KMS-11 (cell line): ENCODE measurements around the gene GPX7.

Source experiments
- H2AFZ ChIP-seq: fragments of 200-600 bp; sonication (generic); 2 replicates; pipeline ENCODE4 v1.6.1; 2016; ENCODE audit warnings: antibody characterized with exemption, mixed run types, low read depth
- H3K27ac ChIP-seq: fragments of 200-600 bp; sonication (generic); 2 replicates; pipeline ENCODE4 v1.6.1; 2016; ENCODE audit warnings: mild to moderate bottlenecking, mixed run types
- H3K27me3 ChIP-seq: fragments of 200-600 bp; sonication (generic); 2 replicates; pipeline ENCODE4 v1.6.1; 2017; ENCODE audit warnings: mild to moderate bottlenecking, low read depth, mixed run types, moderate library complexity; ENCODE audit not compliant: insufficient read depth
- H3K36me3 ChIP-seq: fragments of 200-600 bp; sonication (generic); 2 replicates; pipeline ENCODE4 v1.6.1; 2017; ENCODE audit warnings: mild to moderate bottlenecking, mixed run types; ENCODE audit not compliant: insufficient read depth
- H3K4me1 ChIP-seq: fragments of 200-600 bp; sonication (generic); 2 replicates; pipeline ENCODE4 v1.6.1; 2016; ENCODE audit warnings: mild to moderate bottlenecking, low read depth, mixed run types; ENCODE audit not compliant: poor library complexity, severe bottlenecking
- H3K4me2 ChIP-seq: fragments of 200-600 bp; sonication (generic); 2 replicates; pipeline ENCODE4 v1.7.0; 2016; ENCODE audit warnings: mild to moderate bottlenecking, mixed run types
- H3K4me3 ChIP-seq: fragments of 200-600 bp; sonication (generic); IDR thresholded peaks from 2 replicates; pipeline ENCODE4 v1.6.1; 2017; ENCODE audit warnings: low read depth, low read length, mixed read lengths; ENCODE audit not compliant: insufficient read depth
- H3K79me2 ChIP-seq: fragments of 200-600 bp; sonication (generic); 2 replicates; pipeline ENCODE4 v1.6.1; 2016; ENCODE audit warnings: low read depth, mixed run types; ENCODE audit not compliant: insufficient read depth
- H3K9ac ChIP-seq: fragments of 200-600 bp; sonication (generic); 2 replicates; pipeline ENCODE4 v1.6.1; 2016; ENCODE audit warnings: mild to moderate bottlenecking, mixed run types
- H4K20me1 ChIP-seq: fragments of 200-600 bp; sonication (generic); 2 replicates; pipeline ENCODE4 v1.6.1; 2016; ENCODE audit warnings: mild to moderate bottlenecking, mixed run types; ENCODE audit not compliant: insufficient read depth
- TF ChIP-seq, protein P1 (sequence below): fragments of 200-600 bp; sonication (generic); conservative IDR thresholded peaks from 2 replicates; pipeline ENCODE4 v1.6.1; 2017; ENCODE audit warnings: low read depth, mild to moderate bottlenecking, antibody characterized with exemption, low read length, moderate library complexity, mixed read lengths

Gene GPX7

DNA sequence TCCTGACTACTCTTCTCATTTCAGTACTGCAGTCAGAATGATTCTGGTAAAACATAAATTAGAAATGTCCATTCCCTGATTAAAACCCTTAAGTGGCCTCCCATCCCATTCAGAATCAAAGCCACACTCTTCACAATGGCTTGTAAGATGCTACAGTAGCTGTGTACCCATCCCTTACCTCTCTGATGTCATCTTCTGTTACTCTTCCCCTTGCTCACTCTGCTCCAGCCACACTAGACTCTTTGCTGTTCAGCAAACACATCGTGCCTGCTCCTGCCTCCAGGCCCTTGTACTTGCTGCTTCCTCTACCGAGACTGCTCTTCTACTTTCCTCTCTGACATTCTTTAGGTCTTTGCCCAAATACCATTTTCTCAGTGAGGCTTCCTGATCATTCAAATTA is 4.3 kb upstream of the GPX7 start:
- H3K4me2 ChIP-seq: no peak overlapping the region
- H3K36me3 ChIP-seq: no peaks in the 10 kb centered on the region
- H3K79me2 ChIP-seq: no peaks in the 10 kb centered on the region
- H3K27me3 ChIP-seq: no peaks in the 10 kb centered on the region
- H3K9ac ChIP-seq: no peak overlapping the region
- H3K4me3 ChIP-seq: no peak overlapping the region
- no peak overlapping the region for H3K27ac ChIP-seq
- no peaks in the 10 kb centered on the region for H4K20me1 ChIP-seq
- no peak overlapping the region for H2AFZ ChIP-seq
- H3K4me1 ChIP-seq: no peaks in the 10 kb centered on the region
- TF ChIP-seq, protein P1, sequence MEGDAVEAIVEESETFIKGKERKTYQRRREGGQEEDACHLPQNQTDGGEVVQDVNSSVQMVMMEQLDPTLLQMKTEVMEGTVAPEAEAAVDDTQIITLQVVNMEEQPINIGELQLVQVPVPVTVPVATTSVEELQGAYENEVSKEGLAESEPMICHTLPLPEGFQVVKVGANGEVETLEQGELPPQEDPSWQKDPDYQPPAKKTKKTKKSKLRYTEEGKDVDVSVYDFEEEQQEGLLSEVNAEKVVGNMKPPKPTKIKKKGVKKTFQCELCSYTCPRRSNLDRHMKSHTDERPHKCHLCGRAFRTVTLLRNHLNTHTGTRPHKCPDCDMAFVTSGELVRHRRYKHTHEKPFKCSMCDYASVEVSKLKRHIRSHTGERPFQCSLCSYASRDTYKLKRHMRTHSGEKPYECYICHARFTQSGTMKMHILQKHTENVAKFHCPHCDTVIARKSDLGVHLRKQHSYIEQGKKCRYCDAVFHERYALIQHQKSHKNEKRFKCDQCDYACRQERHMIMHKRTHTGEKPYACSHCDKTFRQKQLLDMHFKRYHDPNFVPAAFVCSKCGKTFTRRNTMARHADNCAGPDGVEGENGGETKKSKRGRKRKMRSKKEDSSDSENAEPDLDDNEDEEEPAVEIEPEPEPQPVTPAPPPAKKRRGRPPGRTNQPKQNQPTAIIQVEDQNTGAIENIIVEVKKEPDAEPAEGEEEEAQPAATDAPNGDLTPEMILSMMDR: no peak

DNA sequence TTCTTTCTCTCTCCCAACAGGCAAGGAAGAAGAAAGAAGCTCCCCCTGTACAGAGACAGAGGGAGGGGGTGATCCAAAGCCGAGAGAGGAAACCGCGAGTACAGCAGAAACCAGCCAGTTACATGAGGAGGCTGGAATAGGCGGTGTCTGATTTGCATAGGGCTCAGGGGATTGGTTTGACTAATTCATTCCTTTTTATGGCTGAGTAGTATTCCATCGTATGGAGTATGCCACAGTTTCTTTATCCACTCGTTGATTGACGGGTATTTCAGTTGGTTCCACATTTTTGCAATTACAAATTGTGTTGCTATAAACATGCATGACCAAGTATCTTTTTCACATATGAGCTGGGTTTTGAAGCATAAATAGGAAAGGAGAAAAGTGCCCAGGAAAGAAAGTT is 3.4 kb upstream of the GPX7 start:
- Histone ChIP-seq H2AFZ (no peak overlapping the region), H4K20me1 (no peaks in the 10 kb centered on the region), H3K27ac (no peak overlapping the region), H3K79me2 (no peaks in the 10 kb centered on the region), H3K4me2 (no peak overlapping the region), H3K9ac (no peak overlapping the region), H3K4me3 (no peak overlapping the region), H3K27me3 (no peaks in the 10 kb centered on the region), H3K4me1 (no peaks in the 10 kb centered on the region), H3K36me3 (no peaks in the 10 kb centered on the region)
- TF ChIP-seq, protein P1: no peak

- H3K9ac ChIP-seq: no peak overlapping the region
- H3K4me3 ChIP-seq: no peak overlapping the region
- no peaks in the 10 kb centered on the region for H4K20me1 ChIP-seq
- no peak overlapping the region for H2AFZ ChIP-seq
- no peaks in the 10 kb centered on the region for H3K27me3 ChIP-seq
- no peaks in the 10 kb centered on the region for H3K4me1 ChIP-seq
- H3K4me2 ChIP-seq: no peak overlapping the region
- TF ChIP-seq, protein P1: no peak
- no peaks in the 10 kb centered on the region for H3K36me3 ChIP-seq
- H3K79me2 ChIP-seq: no peaks in the 10 kb centered on the region
- no peak overlapping the region for H3K27ac ChIP-seq
Measured at GRCh38 chr1:52599236-52599635, 2.9 kb upstream of the GPX7 start.

- H3K4me2 ChIP-seq: no peak overlapping the region
- no peak overlapping the region for H3K9ac ChIP-seq
- no peaks in the 10 kb centered on the region for H3K27me3 ChIP-seq
- H3K79me2 ChIP-seq: no peaks in the 10 kb centered on the region
- no peak overlapping the region for H3K4me3 ChIP-seq
- H2AFZ ChIP-seq: no peak overlapping the region
- H3K27ac ChIP-seq: no peak overlapping the region
- TF ChIP-seq, protein P1: no peak
- no peaks in the 10 kb centered on the region for H3K4me1 ChIP-seq
- H4K20me1 ChIP-seq: no peaks in the 10 kb centered on the region
- no peaks in the 10 kb centered on the region for H3K36me3 ChIP-seq
Measured at GRCh38 chr1:52600533-52601179, 1.5 kb upstream of the GPX7 start.
